ENCODE data around the gene H3-3A. TPM values are rescaled to one million over a fixed set of nuclear protein-coding genes. Genes with fewer than 3 reads are reported as not detected.

Gene H3-3A
- total RNA-seq, 4 donors from 2014 or later: 128 to 557 (median 501) TPM

- DNase-seq: no peak
- in situ Hi-C loops (cut with MboI; ENCODE audit: low pct_ligation_motif_present in 1 of 4, low pct_unique_long_range_greater_than_20kb in 1 of 4, low sequenced_read_pairs in 3 of 4): no loop called here
- Histone ChIP-seq H3K9me3 (no peaks in the 10 kb centered on the region), H3K4me1 (no peaks in the 10 kb centered on the region), H3K4me3 (no peak overlapping the region), H3K27ac (no peak overlapping the region), H3K27me3 (no peaks in the 10 kb centered on the region), H3K36me3 (no peaks in the 10 kb centered on the region)
- 50 to 62% methylated on average over 1 to 3 of the region's 3 CpGs for WGBS, 2 donors (ENCODE audit: low coverage in 1 of 2)
- intact Hi-C loops (cut with DNase I; ENCODE audit: low total_unique reads): no loop called here
- TF ChIP-seq CTCF (IDR thresholded peaks at IDR 0.05): no peak
- TF ChIP-seq POLR2AphosphoS5 (IDR thresholded peaks at IDR 0.05): no peak
- no peak for TF ChIP-seq EP300 (IDR thresholded peaks at IDR 0.05; ENCODE audit: low read depth)
- no peak for TF ChIP-seq POLR2A (IDR thresholded peaks at IDR 0.05)
Observed at GRCh38 chr1:226092965-226093364, 30.4 kb downstream of the H3-3A start.

GRCh38 chr1:226093621-226094020, 31.1 kb downstream of the H3-3A start:
- DNase-seq: no peak
- intact Hi-C loops (cut with DNase I; ENCODE audit: low total_unique reads): no loop called here
- WGBS, 2 donors (ENCODE audit: low coverage in 1 of 2): 86% methylated on average over 2 of the region's 2 CpGs; no CpG with 5 or more reads in 1 of the 2 donors
- no peaks in the 10 kb centered on the region for H3K27me3 ChIP-seq
- no peak overlapping the region for H3K4me3 ChIP-seq
- in situ Hi-C loops (cut with MboI; ENCODE audit: low pct_ligation_motif_present in 1 of 4, low pct_unique_long_range_greater_than_20kb in 1 of 4, low sequenced_read_pairs in 3 of 4): no loop called here
- H3K9me3 ChIP-seq: no peaks in the 10 kb centered on the region
- no peak overlapping the region for H3K27ac ChIP-seq
- H3K4me1 ChIP-seq: no peaks in the 10 kb centered on the region
- no peak for TF ChIP-seq EP300 (IDR thresholded peaks at IDR 0.05; ENCODE audit: low read depth)
- TF ChIP-seq CTCF (IDR thresholded peaks at IDR 0.05): no peak
- no peak for TF ChIP-seq POLR2AphosphoS5 (IDR thresholded peaks at IDR 0.05)
- TF ChIP-seq POLR2A (IDR thresholded peaks at IDR 0.05): no peak
- no peaks in the 10 kb centered on the region for H3K36me3 ChIP-seq

GRCh38 chr1:226094451-226094850, 31.9 kb downstream of the H3-3A start:
- intact Hi-C loops (cut with DNase I; ENCODE audit: low total_unique reads) (no loop called here), in situ Hi-C loops (cut with MboI; ENCODE audit: low pct_ligation_motif_present in 1 of 4, low pct_unique_long_range_greater_than_20kb in 1 of 4, low sequenced_read_pairs in 3 of 4) (no loop called here)
- WGBS, 2 donors (ENCODE audit: low coverage in 1 of 2): 86% methylated on average over 1 of the region's 1 CpG; no CpG with 5 or more reads in 1 of the 2 donors
- Histone ChIP-seq H3K27ac (no peak overlapping the region), H3K9me3 (no peaks in the 10 kb centered on the region), H3K36me3 (no peaks in the 10 kb centered on the region), H3K4me1 (no peaks in the 10 kb centered on the region), H3K27me3 (no peaks in the 10 kb centered on the region), H3K4me3 (no peak overlapping the region)
- no peak for TF ChIP-seq EP300 (IDR thresholded peaks at IDR 0.05; ENCODE audit: low read depth)
- TF ChIP-seq CTCF (IDR thresholded peaks at IDR 0.05): no peak
- TF ChIP-seq POLR2A (IDR thresholded peaks at IDR 0.05): no peak
- no peak for TF ChIP-seq POLR2AphosphoS5 (IDR thresholded peaks at IDR 0.05)
- DNase-seq: no peak

- 86 to 91% methylated on average over 1 to 2 of the region's 2 CpGs for WGBS, 2 donors (ENCODE audit: low coverage in 1 of 2)
Observed at GRCh38 chr1:226095286-226095685, 32.8 kb downstream of the H3-3A start.

More at GRCh38 chr1:226095286-226095685, 32.8 kb downstream of the H3-3A start:
- intact Hi-C loops (cut with DNase I; ENCODE audit: low total_unique reads) (no loop called here), in situ Hi-C loops (cut with MboI; ENCODE audit: low pct_ligation_motif_present in 1 of 4, low pct_unique_long_range_greater_than_20kb in 1 of 4, low sequenced_read_pairs in 3 of 4) (no loop called here)
- Histone ChIP-seq H3K27ac (no peak overlapping the region), H3K4me1 (peaks cover 0 to 4% (median 2%) of the 10 kb centered on the region in 4 donors), H3K36me3 (no peaks in the 10 kb centered on the region), H3K9me3 (no peaks in the 10 kb centered on the region), H3K4me3 (no peak overlapping the region), H3K27me3 (no peaks in the 10 kb centered on the region)
- TF ChIP-seq CTCF (IDR thresholded peaks at IDR 0.05) (no peak), EP300 (IDR thresholded peaks at IDR 0.05; ENCODE audit: low read depth) (no peak), POLR2AphosphoS5 (IDR thresholded peaks at IDR 0.05) (no peak), POLR2A (IDR thresholded peaks at IDR 0.05) (no peak)
- no peak for DNase-seq

All from transverse colon (tissue), 4 donors.